Measurements from ENCODE around the gene TBC1D5. TPM values are rescaled to one million over a fixed set of nuclear protein-coding genes. Genes with fewer than 3 reads are reported as not detected.
"Not testable (repeated sequence)": the region's sequence is repeated elsewhere in the genome, so short reads cannot be mapped to it uniquely, and the experiment has no call there.

The TBC1D5 gene
- total RNA-seq, 8 experiments from 2014 or later: 42.7 to 85.9 (median 53.3) TPM

DNA sequence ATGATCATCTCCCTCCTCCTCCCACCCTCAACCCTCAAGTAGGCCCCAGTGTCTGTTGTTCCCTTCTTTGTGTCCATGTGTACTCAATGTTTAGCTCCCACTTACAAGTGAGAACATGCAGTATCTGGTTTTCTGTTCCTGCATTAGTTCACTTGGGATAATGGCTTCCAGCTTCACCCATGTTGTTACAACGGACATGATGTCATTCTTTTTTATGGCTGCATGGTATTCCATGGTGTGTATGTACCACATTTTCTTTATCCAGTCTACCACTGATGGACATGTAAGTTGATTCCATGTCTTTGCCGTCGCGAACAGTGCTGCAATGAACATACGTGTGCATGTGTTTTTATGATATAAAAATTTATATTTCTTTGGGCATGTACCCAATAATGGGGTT lies 16.6 kb downstream of the TBC1D5 start:
- H3K4me1 ChIP-seq (replicated peaks in 1 of 2); in situ Hi-C loops (cut with MboI; ENCODE audit: low pct_unique_long_range_greater_than_20kb in 2 of 9, low sequenced_read_pairs in 9 of 9, unreplicated experiment in 9 of 9); H3K4me3 ChIP-seq; H3K27ac ChIP-seq; ATAC-seq (replicated peaks in 6 of 8): not testable (repeated sequence)
- WGBS, 10 experiments: 100% methylated on average over 1 to 5 of the region's 5 CpGs; no CpG with 5 or more reads in 2 of the 10 experiments

DNA sequence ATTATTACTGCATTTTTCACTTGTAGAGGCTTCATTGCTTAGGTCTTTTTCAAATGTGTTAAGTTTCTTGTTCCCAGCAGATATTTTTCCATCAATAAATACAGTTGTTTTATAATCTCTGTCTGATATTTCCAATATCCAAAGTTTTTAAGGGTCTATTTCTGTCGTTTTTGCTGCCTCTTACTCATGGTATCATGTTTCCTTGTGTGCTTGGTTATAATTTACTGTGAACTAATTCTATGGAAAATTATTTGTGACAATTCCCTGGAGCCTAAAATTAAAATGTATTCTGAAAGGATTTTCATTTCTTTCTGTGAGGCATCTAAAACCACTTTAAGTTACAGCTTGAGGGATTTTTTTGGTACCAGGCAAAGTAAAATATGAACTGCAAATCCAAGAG lies 17.5 kb downstream of the TBC1D5 start:
- Histone ChIP-seq H3K4me1 (replicated peaks in 1 of 2) (no peaks in the 10 kb centered on the region), H3K4me3 (no peak overlapping the region), H3K27ac (no peak overlapping the region)
- no peak for ATAC-seq (replicated peaks in 6 of 8)
- in situ Hi-C loops (cut with MboI; ENCODE audit: low pct_unique_long_range_greater_than_20kb in 2 of 9, low sequenced_read_pairs in 9 of 9, unreplicated experiment in 9 of 9): no loop called here
- 12 to 100% (median 89%) methylated on average over 1 of the region's 1 CpG for WGBS, 10 experiments

DNA sequence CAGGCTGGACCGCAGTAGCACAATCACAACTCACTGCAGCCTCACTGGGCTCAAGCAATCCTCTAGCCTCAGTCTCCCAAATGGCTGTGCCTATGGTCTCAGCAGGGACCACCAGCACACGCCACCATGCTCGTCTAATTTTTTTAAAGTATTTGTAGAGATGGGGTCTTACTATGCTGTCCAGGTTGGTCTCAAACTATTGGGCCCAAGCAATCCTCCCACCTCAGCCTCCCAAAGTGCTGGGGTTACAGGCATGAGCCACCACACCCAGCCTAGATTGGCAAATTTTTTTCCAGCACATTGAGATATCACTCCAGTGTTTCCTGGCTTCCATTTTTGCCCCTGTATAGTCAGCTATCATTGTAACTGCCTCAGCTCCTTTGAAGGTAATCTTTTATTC lies 18.3 kb downstream of the TBC1D5 start:
- 89 to 100% (median 100%) methylated on average over 1 to 3 of the region's 3 CpGs; no CpG with 5 or more reads in 3 of the 10 experiments for WGBS, 10 experiments
- H3K4me1 ChIP-seq (replicated peaks in 1 of 2): no peaks in the 10 kb centered on the region
- no peak for ATAC-seq (replicated peaks in 6 of 8)
- H3K4me3 ChIP-seq: no peak overlapping the region
- H3K27ac ChIP-seq: no peak overlapping the region
- in situ Hi-C loops (cut with MboI; ENCODE audit: low pct_unique_long_range_greater_than_20kb in 2 of 9, low sequenced_read_pairs in 9 of 9, unreplicated experiment in 9 of 9): no loop called here

DNA sequence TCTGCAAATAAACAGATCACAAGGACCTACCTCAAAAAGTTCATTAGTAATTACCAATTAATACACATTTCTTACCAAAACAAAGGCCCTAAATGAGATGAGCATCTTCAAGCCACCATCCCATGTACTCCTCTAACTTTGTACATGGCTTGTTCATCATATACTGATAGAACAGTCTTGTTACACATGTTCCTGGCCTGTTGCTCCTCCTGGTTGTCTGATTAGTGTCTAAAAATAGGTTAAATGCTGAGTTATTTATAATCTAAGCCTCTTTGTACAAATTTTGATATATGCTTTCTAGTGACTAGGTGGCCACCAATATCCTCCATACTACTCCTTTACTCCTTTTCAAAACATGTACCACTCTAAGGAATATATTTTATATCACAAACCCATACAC lies 25.0 kb downstream of the TBC1D5 start:
- H3K4me1 ChIP-seq (replicated peaks in 1 of 2): no peaks in the 10 kb centered on the region
- H3K27ac ChIP-seq: no peak overlapping the region
- no peak overlapping the region for H3K4me3 ChIP-seq
- ATAC-seq (replicated peaks in 6 of 8): no peak
- in situ Hi-C loops (cut with MboI; ENCODE audit: low pct_unique_long_range_greater_than_20kb in 2 of 9, low sequenced_read_pairs in 9 of 9, unreplicated experiment in 9 of 9): no loop called here

DNA sequence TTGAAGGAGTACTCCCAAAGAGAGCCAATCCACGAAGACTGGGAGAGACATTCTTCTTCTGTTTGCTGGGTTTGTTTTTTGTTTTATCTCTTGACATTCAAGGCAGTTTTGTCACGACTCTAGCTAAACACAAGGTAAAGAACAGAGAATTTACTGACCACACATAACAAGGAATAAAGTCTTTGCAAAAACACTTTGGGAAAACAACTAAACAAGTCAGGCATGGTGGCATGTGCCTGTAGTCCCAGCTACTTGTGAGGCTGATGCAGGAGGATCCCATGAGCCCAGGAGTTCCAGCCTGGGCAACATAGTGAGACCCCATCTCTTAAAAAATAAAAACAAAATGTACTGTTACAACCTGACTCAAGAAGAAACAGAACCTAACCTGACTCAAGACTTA lies 28.0 kb downstream of the TBC1D5 start:
- WGBS, 10 experiments: 63 to 100% (median 82%) methylated on average over 1 to 2 of the region's 2 CpGs; no CpG with 5 or more reads in 2 of the 10 experiments
- in situ Hi-C loops (cut with MboI; ENCODE audit: low pct_unique_long_range_greater_than_20kb in 2 of 9, low sequenced_read_pairs in 9 of 9, unreplicated experiment in 9 of 9): no loop called here
- Histone ChIP-seq H3K4me3 (no peak overlapping the region), H3K4me1 (replicated peaks in 1 of 2) (no peaks in the 10 kb centered on the region), H3K27ac (no peak overlapping the region)
- ATAC-seq (replicated peaks in 6 of 8): no peak

DNA sequence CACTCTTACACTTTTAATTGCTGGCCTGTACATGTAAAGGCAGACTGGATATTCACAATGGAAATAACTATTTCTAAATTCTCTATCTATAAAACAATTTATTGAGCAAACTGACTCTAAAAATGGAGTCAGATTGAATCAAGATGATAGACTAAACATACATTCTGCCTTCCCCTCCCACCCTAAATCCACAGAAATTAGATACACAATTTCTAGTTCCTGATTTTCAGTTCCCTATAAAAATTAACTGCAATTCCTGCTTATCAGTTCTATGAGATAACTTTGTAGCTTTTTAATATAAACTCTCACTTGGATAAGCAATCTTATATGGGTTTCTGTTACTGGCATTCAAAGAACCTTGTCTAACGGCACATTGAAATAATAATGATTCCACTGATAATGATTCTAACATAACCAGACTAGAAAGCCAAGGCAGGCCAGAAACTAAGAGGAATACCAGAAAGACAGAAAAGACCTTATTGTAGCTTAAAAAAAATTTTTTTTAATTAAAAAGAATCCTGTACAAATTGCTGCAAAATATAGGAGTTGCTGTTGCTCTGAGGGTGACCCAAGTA lies 33.1 kb downstream of the TBC1D5 start:
- no peak overlapping the region for H3K27ac ChIP-seq
- in situ Hi-C loops (cut with MboI; ENCODE audit: low pct_unique_long_range_greater_than_20kb in 2 of 9, low sequenced_read_pairs in 9 of 9, unreplicated experiment in 9 of 9): no loop called here
- H3K4me1 ChIP-seq (replicated peaks in 1 of 2): no peaks in the 10 kb centered on the region
- 71 to 100% (median 94%) methylated on average over 1 of the region's 1 CpG; no CpG with 5 or more reads in 2 of the 10 experiments for WGBS, 10 experiments
- ATAC-seq (replicated peaks in 6 of 8): no peak
- H3K4me3 ChIP-seq: no peak overlapping the region

DNA sequence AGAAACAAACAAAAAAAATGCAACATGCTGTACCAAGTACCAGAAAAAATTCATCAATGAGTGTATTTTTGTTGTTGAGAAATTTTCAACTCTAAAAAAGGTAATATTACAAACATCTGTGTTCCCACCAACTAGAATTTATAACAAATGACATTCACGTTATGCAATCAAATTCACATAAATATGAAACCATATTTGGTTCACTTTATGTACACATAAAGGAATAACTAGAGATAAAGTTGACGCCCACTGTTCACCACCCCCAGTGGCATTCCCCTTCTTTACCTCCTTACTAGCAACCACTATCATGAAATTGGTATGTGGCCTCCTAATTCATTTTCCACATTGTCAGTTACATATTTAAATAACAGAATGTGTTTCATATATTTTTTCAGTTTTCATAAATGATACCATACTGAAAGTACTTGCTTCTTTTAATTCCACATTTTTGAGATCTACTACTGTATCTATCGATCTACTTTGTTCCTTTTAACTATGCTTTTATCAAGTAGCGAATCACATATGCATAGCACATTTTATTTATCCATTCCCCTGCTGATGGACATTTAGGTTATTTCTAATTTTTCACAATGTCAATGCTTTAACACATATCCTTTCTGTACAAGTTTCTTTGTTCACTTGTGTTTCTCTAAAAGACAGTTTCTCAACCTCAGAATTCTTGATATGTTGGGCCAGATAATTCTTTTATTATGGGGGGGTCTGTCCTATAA lies 34.5 kb downstream of the TBC1D5 start:
- ATAC-seq (replicated peaks in 6 of 8): no peak
- no peak overlapping the region for H3K27ac ChIP-seq
- in situ Hi-C loops (cut with MboI; ENCODE audit: low pct_unique_long_range_greater_than_20kb in 2 of 9, low sequenced_read_pairs in 9 of 9, unreplicated experiment in 9 of 9): no loop called here
- no peak overlapping the region for H3K4me3 ChIP-seq
- 52 to 100% (median 80%) methylated on average over 2 to 4 of the region's 4 CpGs; no CpG with 5 or more reads in 1 of the 10 experiments for WGBS, 10 experiments
- H3K4me1 ChIP-seq (replicated peaks in 1 of 2): no peaks in the 10 kb centered on the region

DNA sequence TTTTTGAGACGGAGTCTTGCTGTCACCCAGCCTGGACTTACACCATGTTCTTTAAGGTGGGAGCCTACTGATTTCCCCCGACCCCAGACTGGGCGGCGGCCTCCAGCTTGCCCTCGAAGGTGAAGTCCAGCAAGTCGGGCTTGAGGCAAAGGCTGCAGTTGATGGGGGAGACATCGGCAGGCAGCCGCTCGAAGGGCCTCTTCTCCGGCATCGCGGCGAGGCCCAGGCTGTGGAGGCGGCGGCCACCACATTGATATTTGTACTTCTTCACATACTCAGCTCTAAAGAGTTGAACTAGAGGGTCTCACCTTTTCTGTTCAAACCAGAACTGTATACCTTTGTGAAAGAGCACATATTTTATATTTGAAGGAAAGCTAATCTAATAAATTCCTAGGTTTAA lies 36.4 kb downstream of the TBC1D5 start:
- H3K4me3 ChIP-seq; in situ Hi-C loops (cut with MboI; ENCODE audit: low pct_unique_long_range_greater_than_20kb in 2 of 9, low sequenced_read_pairs in 9 of 9, unreplicated experiment in 9 of 9); H3K27ac ChIP-seq; H3K4me1 ChIP-seq (replicated peaks in 1 of 2); ATAC-seq (replicated peaks in 6 of 8): not testable (repeated sequence)
- 96 to 98% methylated on average over 5 to 7 of the region's 15 CpGs; no CpG with 5 or more reads in 8 of the 10 experiments for WGBS, 10 experiments

DNA sequence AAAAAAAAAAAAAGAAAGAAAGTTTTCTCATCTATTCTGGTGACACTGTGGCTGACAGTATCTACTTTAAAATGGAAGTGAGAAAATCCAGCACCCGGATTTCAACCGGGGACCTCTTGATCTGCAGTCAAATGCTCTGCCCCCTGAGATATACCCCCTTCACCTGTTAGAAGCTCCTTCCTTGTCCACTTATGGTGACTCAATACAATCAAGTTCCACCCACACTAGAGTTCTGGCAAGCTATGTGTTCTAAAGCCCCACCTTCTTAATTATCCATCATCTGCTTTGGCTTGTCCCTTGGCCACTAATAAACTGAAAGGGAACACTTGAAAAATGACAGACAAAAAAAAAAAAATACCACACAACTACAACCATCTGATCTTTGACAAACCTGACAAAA lies 42.6 kb downstream of the TBC1D5 start:
- WGBS, 10 experiments: 100% methylated on average over 1 to 2 of the region's 2 CpGs; no CpG with 5 or more reads in 5 of the 10 experiments
- ATAC-seq (replicated peaks in 6 of 8); H3K27ac ChIP-seq; H3K4me1 ChIP-seq (replicated peaks in 1 of 2); in situ Hi-C loops (cut with MboI; ENCODE audit: low pct_unique_long_range_greater_than_20kb in 2 of 9, low sequenced_read_pairs in 9 of 9, unreplicated experiment in 9 of 9); H3K4me3 ChIP-seq: not testable (repeated sequence)

DNA sequence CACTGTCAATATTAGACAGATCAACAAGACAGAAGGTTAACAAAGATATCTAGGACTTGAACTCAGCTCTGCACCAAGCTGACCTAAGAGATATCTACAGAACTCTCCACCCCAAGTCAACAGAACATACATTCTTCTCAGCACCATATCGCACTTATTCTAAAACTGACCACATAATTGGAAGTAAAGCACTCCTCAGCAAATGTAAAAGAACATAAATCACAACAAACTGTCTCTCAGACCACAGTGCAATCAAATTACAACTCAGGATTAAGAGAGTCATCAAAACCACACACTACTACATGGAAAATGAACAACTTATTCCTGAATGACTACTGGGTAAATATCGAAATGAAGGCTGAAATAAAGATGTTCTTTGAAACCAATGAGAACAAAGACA lies 46.8 kb downstream of the TBC1D5 start:
- 91 to 100% (median 100%) methylated on average over 1 to 2 of the region's 2 CpGs; no CpG with 5 or more reads in 1 of the 10 experiments for WGBS, 10 experiments
- ATAC-seq (replicated peaks in 6 of 8); in situ Hi-C loops (cut with MboI; ENCODE audit: low pct_unique_long_range_greater_than_20kb in 2 of 9, low sequenced_read_pairs in 9 of 9, unreplicated experiment in 9 of 9): not testable (repeated sequence)

DNA sequence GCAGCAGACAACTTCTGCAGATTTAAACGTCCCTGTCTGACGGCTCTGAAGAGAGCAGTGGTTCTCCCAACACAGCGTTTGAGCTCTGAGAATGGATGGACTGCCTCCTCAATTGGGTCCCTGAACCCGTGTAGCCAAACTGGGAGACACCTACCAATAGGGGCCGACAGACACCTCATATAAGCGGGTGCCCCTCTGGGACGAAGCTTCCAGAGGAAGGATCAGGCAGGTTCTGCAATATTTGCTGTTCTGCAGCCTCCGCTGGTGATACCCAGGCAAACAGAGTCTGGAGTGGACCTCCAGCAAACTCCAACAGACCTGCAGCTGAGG lies 48.8 kb downstream of the TBC1D5 start:
- ATAC-seq (replicated peaks in 6 of 8); H3K27ac ChIP-seq; in situ Hi-C loops (cut with MboI; ENCODE audit: low pct_unique_long_range_greater_than_20kb in 2 of 9, low sequenced_read_pairs in 9 of 9, unreplicated experiment in 9 of 9); H3K4me3 ChIP-seq; H3K4me1 ChIP-seq (replicated peaks in 1 of 2): not testable (repeated sequence)
- WGBS, 10 experiments: 80 to 100% (median 100%) methylated on average over 1 to 2 of the region's 8 CpGs; no CpG with 5 or more reads in 5 of the 10 experiments

More for the DNA sequence above, 46.8 kb downstream of the TBC1D5 start:
- not testable (repeated sequence) for H3K27ac ChIP-seq; H3K4me1 ChIP-seq (replicated peaks in 1 of 2); H3K4me3 ChIP-seq

DNA sequence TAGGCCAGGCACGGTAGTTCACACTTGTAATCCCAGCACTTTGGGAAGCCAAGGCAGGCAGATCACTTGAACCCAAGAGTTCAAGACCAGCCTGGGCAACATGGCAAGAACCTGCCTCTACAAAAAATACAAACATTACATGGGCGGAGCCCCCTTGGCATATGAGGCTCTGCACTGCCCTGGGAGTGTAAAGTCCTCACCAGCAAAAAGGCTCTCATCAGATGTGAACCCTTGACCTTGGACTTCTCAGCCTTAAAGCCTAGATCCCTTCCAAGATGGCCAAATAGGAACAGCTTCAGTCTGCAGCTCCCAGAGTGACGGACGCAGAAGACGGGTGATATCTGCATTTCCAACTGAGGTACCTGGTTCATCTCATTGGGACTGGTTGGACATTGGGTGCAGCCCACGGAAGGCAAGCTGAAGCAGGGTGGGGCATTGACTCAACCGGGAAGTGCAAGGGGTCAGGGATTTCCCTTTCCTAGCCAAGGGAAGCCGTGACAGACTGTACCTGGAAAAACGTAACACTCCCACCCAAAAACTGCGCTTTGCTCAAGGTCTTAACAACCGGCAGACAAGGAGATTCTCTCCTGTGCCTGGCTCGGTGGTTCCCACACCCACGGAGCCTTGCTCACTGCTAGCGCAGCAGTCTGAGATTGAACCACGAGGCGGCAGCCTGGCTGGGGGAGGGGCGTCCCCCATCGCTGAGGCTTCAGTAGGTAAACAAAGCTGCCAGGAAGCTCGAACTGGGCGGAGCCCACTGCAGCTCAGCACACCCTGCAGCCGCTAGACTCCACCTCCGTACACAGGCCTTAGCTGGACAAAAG lies 49.4 kb downstream of the TBC1D5 start:
- H3K4me1 ChIP-seq (replicated peaks in 1 of 2); in situ Hi-C loops (cut with MboI; ENCODE audit: low pct_unique_long_range_greater_than_20kb in 2 of 9, low sequenced_read_pairs in 9 of 9, unreplicated experiment in 9 of 9); H3K27ac ChIP-seq; H3K4me3 ChIP-seq; ATAC-seq (replicated peaks in 6 of 8): not testable (repeated sequence)
- WGBS, 10 experiments: 88 to 100% (median 99%) methylated on average over 1 to 7 of the region's 22 CpGs; no CpG with 5 or more reads in 2 of the 10 experiments

DNA sequence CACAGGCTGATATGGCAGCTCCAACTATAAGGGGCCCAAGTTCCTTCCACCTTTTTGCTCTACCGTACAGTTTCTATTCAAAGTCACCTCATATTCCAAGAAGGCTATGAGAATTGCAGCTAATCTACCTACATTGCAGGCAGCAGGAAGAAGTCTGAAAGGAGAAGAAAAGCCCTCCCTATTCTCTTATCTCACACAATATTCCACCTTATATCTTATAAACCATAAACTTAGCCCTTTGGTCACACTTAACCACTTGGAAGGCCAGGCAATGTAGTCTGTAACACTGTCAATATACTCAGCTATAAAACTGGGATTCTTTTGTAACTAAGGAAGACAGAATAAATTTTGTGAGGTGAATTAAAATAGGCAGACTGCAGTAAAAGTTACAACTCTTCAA lies 54.9 kb downstream of the TBC1D5 start:
- Histone ChIP-seq H3K27ac (no peak overlapping the region), H3K4me1 (replicated peaks in 1 of 2) (peaks cover 2 to 6% of the 10 kb centered on the region in 2 donors), H3K4me3 (no peak overlapping the region)
- WGBS, 10 experiments: 86 to 100% (median 100%) methylated on average over 1 of the region's 1 CpG; no CpG with 5 or more reads in 3 of the 10 experiments
- ATAC-seq (replicated peaks in 6 of 8): no peak
- in situ Hi-C loops (cut with MboI; ENCODE audit: low pct_unique_long_range_greater_than_20kb in 2 of 9, low sequenced_read_pairs in 9 of 9, unreplicated experiment in 9 of 9): no loop called here

Measured in motor neuron (in vitro differentiated cells).